Measurements from ENCODE around the gene CITED2. TPM values are rescaled to one million over a fixed set of nuclear protein-coding genes. Genes with fewer than 3 reads are reported as not detected.

The CITED2 gene
- total RNA-seq, 1 experiment from 2014 or later: 46.1 TPM

- Histone ChIP-seq H3K79me2 (ENCODE audit: insufficient read depth, low read length) (peaks cover 27% of the 10 kb centered on the region), H3K9me2 (ENCODE audit: insufficient read depth) (no peaks in the 10 kb centered on the region), H3K9ac (ENCODE audit: low read length) (no peak overlapping the region), H4K20me1 (ENCODE audit: insufficient read depth) (no peaks in the 10 kb centered on the region), H3K9me3 (ENCODE audit: control insufficient read depth in 1 of 2, insufficient read depth in 1 of 2, low read depth in 1 of 2, low read length in 2 of 2) (no peaks in the 10 kb centered on the region), H3K4me3 (replicated peaks in 1 of 2; ENCODE audit: low read depth in 1 of 2, low read length in 2 of 2) (no peak overlapping the region), H2AFZ (ENCODE audit: low read depth, low read length, poor library complexity, severe bottlenecking) (no peak overlapping the region), H3K27me3 (ENCODE audit: insufficient read depth, low read length) (no peaks in the 10 kb centered on the region), H3K4me2 (ENCODE audit: low read length) (0 out of 2 replicates have a peak overlapping the region, but pooled peaks have one; percentile 11), H3K36me3 (ENCODE audit: control insufficient read depth in 1 of 2, insufficient read depth in 2 of 2, low read length in 2 of 2) (peaks cover 7 to 8% of the 10 kb centered on the region in 2 experiments; a peak in 1 of 4 replicates), H3K4me1 (ENCODE audit: control insufficient read depth in 1 of 2, insufficient read depth in 2 of 2, low read length in 2 of 2) (peaks cover 9 to 16% of the 10 kb centered on the region in 2 experiments; a peak in 3 of 4 replicates), H3K27ac (ENCODE audit: low read depth, low read length) (no peak overlapping the region)
- intact Hi-C loops (cut with micrococcal nuclease): loop anchor here (1.0 to 10.0 kb wide), 6 partner anchors 215 to 1365 kb away; partner anchors contain the start of gene REPS1
- ChIA-PET CTCF (interaction anchor here (0.7 to 2.0 kb wide), 24 partner anchors 10 to 1552 kb away, joined by 3 to 10 read pairs (median 4); no protein-coding TSS in a partner anchor), POLR2A (interaction anchor here (0.7 to 1.4 kb wide), 4 partner anchors 493 to 1072 kb away, joined by 3 read pairs; no protein-coding TSS in a partner anchor), RAD21 (ENCODE audit: low non-redundant PET in 1 of 2, low total read pairs in 2 of 2, uncharacterized antibody in 2 of 2, unreplicated experiment in 2 of 2) (interaction anchor here (0.5 to 1.5 kb wide), 6 partner anchors 19 to 1552 kb away, joined by 3 to 4 read pairs (median 3); no protein-coding TSS in a partner anchor)
- DNase-seq (ENCODE audit: low read depth, low spot score): no peak
- no peak for ATAC-seq
- BruUV-seq (replicated peaks): no TSS peak
- TF ChIP-seq REST (IDR thresholded peaks at IDR 0.05; ENCODE audit: low read depth): no peak
- 0 out of 2 replicates have a peak, but pooled peaks have one; percentile 10 for TF ChIP-seq CEBPB (IDR thresholded peaks at IDR 0.05; ENCODE audit: low read depth)
- no peak for TF ChIP-seq SIN3A (IDR thresholded peaks at IDR 0.05; ENCODE audit: low read depth)
- no peak for TF ChIP-seq SP1 (IDR thresholded peaks at IDR 0.05; ENCODE audit: low read depth)
- no peak for TF ChIP-seq POLR2A (IDR thresholded peaks at IDR 0.05; ENCODE audit: borderline replicate concordance, extremely low read depth, insufficient read depth, insufficient read length)
- no peak for TF ChIP-seq EGR1 (IDR thresholded peaks at IDR 0.05; ENCODE audit: low read depth)
- no peak for TF ChIP-seq FOSL1 (IDR thresholded peaks at IDR 0.05; ENCODE audit: low read depth)
- TF ChIP-seq ZBTB33 (IDR thresholded peaks at IDR 0.05; ENCODE audit: extremely low read depth, insufficient replicate concordance, low read length): no peak
- no peak for TF ChIP-seq ELF1 (IDR thresholded peaks at IDR 0.05; ENCODE audit: borderline replicate concordance, low read depth)
- TF ChIP-seq EZH2phosphoT487 (IDR thresholded peaks at IDR 0.05; ENCODE audit: borderline replicate concordance): no peak
- 0 out of 2 replicates have a peak, but pooled peaks have one; percentile 32 for TF ChIP-seq CBX3 (IDR thresholded peaks at IDR 0.05; ENCODE audit: low read depth)
- no peak for TF ChIP-seq ZNF274 (IDR thresholded peaks at IDR 0.05; ENCODE audit: low read depth, low read length)
- TF ChIP-seq YY1 (IDR thresholded peaks at IDR 0.05; ENCODE audit: extremely low read depth, insufficient replicate concordance, low read depth, low read length): no peak
- no peak for TF ChIP-seq TCF7L2 (IDR thresholded peaks at IDR 0.05; ENCODE audit: borderline replicate concordance, extremely low read depth, insufficient read depth, insufficient read length)
- TF ChIP-seq CTCF (IDR thresholded peaks at IDR 0.05 in 2 of 3, conservative IDR thresholded peaks at IDR 0.05 in 1 of 3; ENCODE audit: borderline replicate concordance in 1 of 3, insufficient read depth in 1 of 3, low read depth in 2 of 3, low read length in 2 of 3): peak; percentile 49 to 73 (median 67)
- TF ChIP-seq JUND (IDR thresholded peaks at IDR 0.05): no peak
- TF ChIP-seq RAD21 (IDR thresholded peaks at IDR 0.05; ENCODE audit: low read depth): peak; percentile 92
- no peak for TF ChIP-seq ATF3 (IDR thresholded peaks at IDR 0.05)
Observed at GRCh38 chr6:139369568-139370282, 4.7 kb downstream of the CITED2 start.

All from HCT116 (cell line).